IPS-20b (cell line): ENCODE measurements around the gene RFX3.

Experiments
- H3K27ac ChIP-seq: one replicate; pipeline ENCODE4 v1.5.1; 2013; ENCODE audit warnings: low read length
- H3K27me3 ChIP-seq: 2 replicates; pipeline ENCODE4 v1.6.1; 2013; ENCODE audit warnings: mild to moderate bottlenecking, low read length, inconsistent platforms; ENCODE audit not compliant: insufficient read depth
- H3K36me3 ChIP-seq: 2 replicates; pipeline ENCODE4 v1.6.1; 2013; ENCODE audit warnings: low read depth, mild to moderate bottlenecking, inconsistent platforms, low read length, moderate library complexity; ENCODE audit not compliant: insufficient read depth
- H3K4me1 ChIP-seq: 2 replicates; pipeline ENCODE4 v1.6.1; 2013; ENCODE audit warnings: mild to moderate bottlenecking, control low read depth, inconsistent platforms, low read length, moderate library complexity; ENCODE audit not compliant: insufficient read depth
- H3K4me3 ChIP-seq: 2 replicates; pipeline ENCODE4 v1.5.1; 2013; ENCODE audit warnings: mild to moderate bottlenecking, low read length, inconsistent platforms
- H3K9ac ChIP-seq: 2 replicates; pipeline ENCODE4 v1.6.1; 2013; ENCODE audit warnings: low read depth, mild to moderate bottlenecking, inconsistent platforms, low read length, moderate library complexity
- H3K9me3 ChIP-seq: 2 replicates; pipeline ENCODE4 v1.6.1; 2013; ENCODE audit warnings: mild to moderate bottlenecking, low read depth, low read length, inconsistent platforms; ENCODE audit not compliant: insufficient read depth

Gene RFX3

GRCh38 chr9:3296536-3296935 lies 229.3 kb downstream of the RFX3 start:
- no peaks in the 10 kb centered on the region for H3K27me3 ChIP-seq
- H3K9me3 ChIP-seq = no peaks in the 10 kb centered on the region
- H3K36me3 ChIP-seq = no peaks in the 10 kb centered on the region
- H3K4me1 ChIP-seq = no peaks in the 10 kb centered on the region
- no peak overlapping the region for H3K9ac ChIP-seq
- H3K4me3 ChIP-seq = no peak overlapping the region
- no peak overlapping the region for H3K27ac ChIP-seq

GRCh38 chr9:3292311-3292710 lies 233.5 kb downstream of the RFX3 start:
- Histone ChIP-seq H3K36me3 (peaks cover 7% of the 10 kb centered on the region; the same call in 1 of the 2 replicates), H3K4me3 (no peak overlapping the region), H3K27ac (no peak overlapping the region), H3K27me3 (no peaks in the 10 kb centered on the region), H3K4me1 (peaks cover 20% of the 10 kb centered on the region; the same call in 1 of the 2 replicates), H3K9ac (no peak overlapping the region), H3K9me3 (no peaks in the 10 kb centered on the region)

- peaks cover 9% of the 10 kb centered on the region for H3K36me3 ChIP-seq
- H3K9ac ChIP-seq = peak overlapping the region; percentile 50
- peaks cover 20% of the 10 kb centered on the region; the same call in 1 of the 2 replicates for H3K4me1 ChIP-seq
- H3K27me3 ChIP-seq = no peaks in the 10 kb centered on the region
- peak overlapping the region; percentile 52; the same call in 1 of the 2 replicates for H3K4me3 ChIP-seq
- no peaks in the 10 kb centered on the region for H3K9me3 ChIP-seq
- no peak overlapping the region for H3K27ac ChIP-seq
Measured at GRCh38 chr9:3290231-3290840, 235.5 kb downstream of the RFX3 start.

GRCh38 chr9:3288686-3289085 lies 237.1 kb downstream of the RFX3 start:
- Histone ChIP-seq H3K27me3 (no peaks in the 10 kb centered on the region), H3K27ac (peak overlapping the region; percentile 52), H3K4me3 (no peak overlapping the region), H3K9me3 (no peaks in the 10 kb centered on the region), H3K4me1 (peaks cover 20% of the 10 kb centered on the region; the same call in 1 of the 2 replicates), H3K36me3 (peaks cover 9% of the 10 kb centered on the region), H3K9ac (no peak overlapping the region)

- Histone ChIP-seq H3K4me3 (no peak overlapping the region), H3K27ac (no peak overlapping the region), H3K27me3 (no peaks in the 10 kb centered on the region), H3K36me3 (peaks cover 9% of the 10 kb centered on the region), H3K4me1 (peaks cover 17% of the 10 kb centered on the region; the same call in 1 of the 2 replicates), H3K9ac (no peak overlapping the region), H3K9me3 (no peaks in the 10 kb centered on the region)
Measured at GRCh38 chr9:3285365-3286161, 240.2 kb downstream of the RFX3 start.

GRCh38 chr9:3282365-3282764 lies 243.4 kb downstream of the RFX3 start:
- Histone ChIP-seq H3K27me3 (no peaks in the 10 kb centered on the region), H3K4me3 (no peak overlapping the region), H3K27ac (no peak overlapping the region)

GRCh38 chr9:3281399-3281798 lies 244.4 kb downstream of the RFX3 start:
- no peak overlapping the region for H3K4me3 ChIP-seq
- no peak overlapping the region for H3K9ac ChIP-seq
- no peak overlapping the region for H3K27ac ChIP-seq
- no peaks in the 10 kb centered on the region for H3K9me3 ChIP-seq
- no peaks in the 10 kb centered on the region; the same call in 1 of the 2 replicates for H3K36me3 ChIP-seq
- H3K27me3 ChIP-seq = no peaks in the 10 kb centered on the region
- H3K4me1 ChIP-seq = no peaks in the 10 kb centered on the region

More at GRCh38 chr9:3282365-3282764, 243.4 kb downstream of the RFX3 start:
- Histone ChIP-seq H3K36me3 (peaks cover 2% of the 10 kb centered on the region), H3K9ac (no peak overlapping the region), H3K9me3 (no peaks in the 10 kb centered on the region), H3K4me1 (no peaks in the 10 kb centered on the region)

GRCh38 chr9:3277200-3277599 lies 248.6 kb downstream of the RFX3 start:
- Histone ChIP-seq H3K36me3 (peaks cover 5% of the 10 kb centered on the region; the same call in 1 of the 2 replicates), H3K4me1 (peaks cover under 1% of the 10 kb centered on the region; the same call in 1 of the 2 replicates), H3K9ac (no peak overlapping the region), H3K27ac (no peak overlapping the region), H3K9me3 (no peaks in the 10 kb centered on the region), H3K27me3 (no peaks in the 10 kb centered on the region), H3K4me3 (no peak overlapping the region)

GRCh38 chr9:3271581-3271980 lies 254.2 kb downstream of the RFX3 start:
- Histone ChIP-seq H3K4me1 (peaks cover 2% of the 10 kb centered on the region; the same call in 1 of the 2 replicates), H3K27me3 (no peaks in the 10 kb centered on the region), H3K36me3 (peaks cover 15% of the 10 kb centered on the region; the same call in 1 of the 2 replicates), H3K27ac (no peak overlapping the region), H3K9me3 (no peaks in the 10 kb centered on the region), H3K9ac (no peak overlapping the region), H3K4me3 (no peak overlapping the region)

- Histone ChIP-seq H3K9ac (no peak overlapping the region), H3K27ac (no peak overlapping the region), H3K4me1 (peaks cover 2% of the 10 kb centered on the region; the same call in 1 of the 2 replicates), H3K36me3 (peaks cover 15% of the 10 kb centered on the region; the same call in 1 of the 2 replicates), H3K9me3 (no peaks in the 10 kb centered on the region), H3K27me3 (no peaks in the 10 kb centered on the region), H3K4me3 (no peak overlapping the region)
Measured at GRCh38 chr9:3271157-3271556, 254.6 kb downstream of the RFX3 start.

GRCh38 chr9:3268223-3268622 lies 257.6 kb downstream of the RFX3 start:
- Histone ChIP-seq H3K27ac (no peak overlapping the region), H3K27me3 (no peaks in the 10 kb centered on the region), H3K9ac (no peak overlapping the region), H3K9me3 (no peaks in the 10 kb centered on the region), H3K4me1 (peaks cover 10% of the 10 kb centered on the region), H3K4me3 (no peak overlapping the region), H3K36me3 (0 out of 2 replicates have a peak, but pooled peaks cover 10% of the 10 kb centered on the region)

GRCh38 chr9:3263698-3264097 lies 262.1 kb downstream of the RFX3 start:
- Histone ChIP-seq H3K9ac (no peak overlapping the region), H3K27ac (no peak overlapping the region), H3K4me3 (no peak overlapping the region), H3K36me3 (peaks cover 5% of the 10 kb centered on the region; the same call in 1 of the 2 replicates), H3K4me1 (peaks cover 13% of the 10 kb centered on the region), H3K9me3 (no peaks in the 10 kb centered on the region), H3K27me3 (no peaks in the 10 kb centered on the region)
